Body of pancreas (tissue), 4 donors: ENCODE measurements around the gene PLA2G12B.

Experiments used
- CTCF ChIP-seq, 7 experiments: fragments of 450-650 bp in 4 of 7; fragments of 200-600 bp in 3 of 7; sonication (generic) in 3 of 7; IDR thresholded peaks; one replicate each; pipeline ENCODE4 v1.5.1; 2016 to 2019; ENCODE audit warnings: antibody characterized with exemption in 7 of 7
- POLR2A ChIP-seq, 3 donors: fragments of 450-650 bp; IDR thresholded peaks; one replicate each; pipeline ENCODE4 v1.6.1; 2016; ENCODE audit warnings: antibody characterized with exemption in 3 of 3, mild to moderate bottlenecking in 2 of 3

GRCh38 chr10:72979709-72980108 lies 25.1 kb upstream of the PLA2G12B start:
- TF ChIP-seq CTCF (IDR thresholded peaks at IDR 0.05) = no peak
- TF ChIP-seq POLR2A (IDR thresholded peaks at IDR 0.05) = no peak
